Ishikawa (cell line): ENCODE measurements around the gene YAP1.

Experiments used
- CEBPB ChIP-seq: IDR thresholded peaks from 2 replicates; pipeline ENCODE4 v1.6.1; 2012
- CREB1 ChIP-seq: IDR thresholded peaks from 2 replicates; pipeline ENCODE4 v1.6.1; 2012; ENCODE audit warnings: low read depth
- EGR1 ChIP-seq: IDR thresholded peaks from 2 replicates; pipeline ENCODE4 v1.6.1; 2012
- EP300 ChIP-seq: IDR thresholded peaks from 2 replicates; pipeline ENCODE4 v1.6.1; 2012; ENCODE audit warnings: borderline replicate concordance
- FOXM1 ChIP-seq: IDR thresholded peaks from 2 replicates; pipeline ENCODE4 v1.6.1; 2012; ENCODE audit warnings: low read depth, borderline replicate concordance
- NFIC ChIP-seq: IDR thresholded peaks from 2 replicates; pipeline ENCODE4 v1.6.1; 2012
- RAD21 ChIP-seq: IDR thresholded peaks from 2 replicates; pipeline ENCODE4 v1.6.1; 2012; ENCODE audit warnings: low read depth
- REST ChIP-seq: IDR thresholded peaks from 2 replicates; pipeline ENCODE4 v1.6.1; 2012; ENCODE audit warnings: low read depth, mild to moderate bottlenecking
- TAF1 ChIP-seq: IDR thresholded peaks from 2 replicates; pipeline ENCODE4 v1.6.1; 2012; ENCODE audit warnings: low read depth, mild to moderate bottlenecking
- TCF12 ChIP-seq: IDR thresholded peaks from 2 replicates; pipeline ENCODE4 v1.6.1; 2012; ENCODE audit warnings: low read depth
- TEAD4 ChIP-seq: IDR thresholded peaks from 2 replicates; pipeline ENCODE4 v1.6.1; 2012
- YY1 ChIP-seq: IDR thresholded peaks from 2 replicates; pipeline ENCODE4 v1.6.1; 2012; ENCODE audit warnings: low read depth
- ZBTB7A ChIP-seq: IDR thresholded peaks from 2 replicates; pipeline ENCODE4 v1.6.1; 2012; ENCODE audit warnings: low read depth
- TF ChIP-seq, protein P1 (sequence below): IDR thresholded peaks from 2 replicates; pipeline ENCODE4 v1.6.1; 2012
- TF ChIP-seq, protein P2 (sequence below): IDR thresholded peaks from 2 replicates; pipeline ENCODE4 v1.6.1; 2012

Gene YAP1

DNA sequence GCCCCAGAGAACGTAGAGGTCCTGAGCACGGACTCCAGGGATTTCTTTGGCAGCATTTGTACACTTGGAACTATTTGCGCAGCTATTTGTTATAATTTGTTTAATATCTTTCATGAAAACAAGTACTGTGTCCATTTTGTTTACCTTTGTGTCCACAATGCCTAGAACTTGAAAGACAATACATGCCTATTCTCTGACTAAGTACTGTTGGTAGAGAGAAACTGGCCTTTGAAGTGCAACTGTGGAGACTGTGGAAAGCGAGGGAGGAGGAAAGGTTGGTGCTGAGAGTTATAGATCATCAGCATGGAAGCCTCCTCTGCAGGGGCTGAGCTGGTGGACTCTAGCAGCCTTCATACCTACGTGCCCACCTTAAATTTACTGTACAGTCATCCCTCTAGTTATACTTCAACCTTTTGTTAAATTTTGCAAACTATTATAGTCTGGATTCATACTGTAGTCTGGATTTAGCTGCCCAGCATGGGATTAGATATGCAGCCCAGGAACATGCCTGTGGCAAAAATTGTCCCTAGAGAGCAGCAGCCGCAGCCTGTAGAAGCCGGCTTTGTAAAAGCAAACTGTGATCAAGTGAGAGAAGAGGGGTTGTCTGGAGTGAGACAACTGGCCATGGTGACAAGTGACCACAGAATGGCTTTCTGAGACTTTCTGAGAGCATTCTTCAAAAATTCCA lies 24.2 kb upstream of the YAP1 start:
- no peak for TF ChIP-seq REST
- no peak for TF ChIP-seq TCF12
- TF ChIP-seq NFIC, result no peak
- TF ChIP-seq, protein P1, sequence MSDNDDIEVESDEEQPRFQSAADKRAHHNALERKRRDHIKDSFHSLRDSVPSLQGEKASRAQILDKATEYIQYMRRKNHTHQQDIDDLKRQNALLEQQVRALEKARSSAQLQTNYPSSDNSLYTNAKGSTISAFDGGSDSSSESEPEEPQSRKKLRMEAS, result no peak
- no peak for TF ChIP-seq TEAD4
- TF ChIP-seq, protein P2, sequence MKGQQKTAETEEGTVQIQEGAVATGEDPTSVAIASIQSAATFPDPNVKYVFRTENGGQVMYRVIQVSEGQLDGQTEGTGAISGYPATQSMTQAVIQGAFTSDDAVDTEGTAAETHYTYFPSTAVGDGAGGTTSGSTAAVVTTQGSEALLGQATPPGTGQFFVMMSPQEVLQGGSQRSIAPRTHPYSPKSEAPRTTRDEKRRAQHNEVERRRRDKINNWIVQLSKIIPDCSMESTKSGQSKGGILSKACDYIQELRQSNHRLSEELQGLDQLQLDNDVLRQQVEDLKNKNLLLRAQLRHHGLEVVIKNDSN, result no peak
- TF ChIP-seq TAF1, result no peak
- no peak for TF ChIP-seq EGR1
- TF ChIP-seq RAD21, result no peak
- no peak for TF ChIP-seq CREB1
- TF ChIP-seq FOXM1, result no peak
- TF ChIP-seq YY1, result no peak
- TF ChIP-seq ZBTB7A, result no peak
- TF ChIP-seq CEBPB, result no peak
- no peak for TF ChIP-seq EP300

GRCh38 chr11:102097186-102097585 lies 13.1 kb upstream of the YAP1 start:
- TF ChIP-seq CEBPB (no peak), NFIC (no peak), EP300 (no peak)
- TF ChIP-seq, protein P2, result no peak

GRCh38 chr11:102099755-102100154 lies 10.5 kb upstream of the YAP1 start:
- no peak for TF ChIP-seq YY1

DNA sequence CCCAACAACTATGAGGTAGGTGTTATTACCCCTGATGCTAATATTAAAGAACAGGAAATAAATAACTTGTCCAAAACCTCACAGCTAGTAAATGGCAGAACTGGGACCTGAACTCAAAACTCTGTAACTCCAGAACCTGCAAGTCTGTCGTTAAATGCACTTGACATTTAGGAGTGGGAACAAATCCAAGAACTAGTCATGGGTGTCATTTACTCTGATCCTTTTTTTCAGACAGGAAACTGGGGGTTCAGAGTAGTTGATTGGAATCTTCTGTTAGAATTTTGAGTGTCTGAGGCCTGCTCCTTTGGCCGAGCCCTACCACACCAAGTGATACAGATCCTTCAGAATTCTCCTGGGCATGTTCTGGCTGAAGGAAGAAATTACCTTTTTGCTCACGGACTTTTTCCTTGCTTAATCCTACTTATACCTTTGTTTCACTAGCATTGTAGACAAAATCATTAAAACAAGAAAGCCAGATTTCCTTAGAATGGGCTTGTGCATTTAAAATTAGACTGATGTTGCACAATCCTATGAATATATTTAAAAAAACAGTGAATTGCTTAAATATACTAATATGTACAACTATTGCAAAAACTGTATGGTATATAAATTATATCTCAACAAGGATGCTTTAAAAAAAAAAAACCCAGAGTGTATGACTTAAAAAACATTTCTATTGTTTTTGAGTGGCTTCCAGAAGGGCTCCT lies 1.4 kb upstream of the YAP1 start:
- no peak for TF ChIP-seq NFIC
- 0 out of 2 replicates have a peak, but pooled peaks have one; percentile 14 for TF ChIP-seq CEBPB

DNA sequence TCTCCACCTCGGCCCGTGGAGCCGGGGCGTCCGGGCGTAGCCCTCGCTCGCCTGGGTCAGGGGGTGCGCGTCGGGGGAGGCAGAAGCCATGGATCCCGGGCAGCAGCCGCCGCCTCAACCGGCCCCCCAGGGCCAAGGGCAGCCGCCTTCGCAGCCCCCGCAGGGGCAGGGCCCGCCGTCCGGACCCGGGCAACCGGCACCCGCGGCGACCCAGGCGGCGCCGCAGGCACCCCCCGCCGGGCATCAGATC lies 439 bp downstream of the YAP1 start:
- TF ChIP-seq RAD21 (no peak), ZBTB7A (no peak), CREB1 (no peak), YY1 (no peak), TCF12 (no peak), CEBPB (no peak), EGR1 (no peak), FOXM1 (no peak), EP300 (no peak), NFIC (no peak), TEAD4 (no peak)
- TF ChIP-seq, protein P2, result no peak
- TF ChIP-seq, protein P1, result no peak

- TF ChIP-seq TEAD4 (peak; percentile 68), REST (no peak), ZBTB7A (peak; percentile 76), YY1 (no peak), EGR1 (peak; percentile 94), FOXM1 (no peak), EP300 (peak; percentile 58; the same call in 1 of the 2 replicates), CEBPB (peak; percentile 75), RAD21 (peak; percentile 9; the same call in 1 of the 2 replicates), NFIC (peak; percentile 50), TAF1 (peak; percentile 58), TCF12 (no peak; the same call in 1 of the 2 replicates), CREB1 (no peak)
- TF ChIP-seq, protein P2, result no peak
- TF ChIP-seq, protein P1, result no peak
These were observed 952 bp downstream of the YAP1 start for GRCh38 chr11:102111011-102111786.
